HepG2 (cell line): Measurements from ENCODE around the gene CTSA. TPM values are rescaled to one million over a fixed set of nuclear protein-coding genes. Genes with fewer than 3 reads are reported as not detected.
A peak's percentile ranks its signal among the peaks of the same experiment; 100 is the strongest.

Experiments
- AGO1 ChIP-seq: fragments of 200-400 bp; formaldehyde crosslinking; IDR thresholded peaks from 2 replicates; pipeline ENCODE4 v1.6.1; 2017; ENCODE audit warnings: mild to moderate bottlenecking, low read depth, low read length, moderate library complexity; ENCODE audit not compliant: poor library complexity, severe bottlenecking
- AKNA ChIP-seq: sonication (generic); formaldehyde crosslinking; IDR thresholded peaks from 2 replicates; pipeline ENCODE4 v1.4.0; 2020; ENCODE audit warnings: missing genetic modification reagents, borderline replicate concordance
- ETV5 ChIP-seq: IDR thresholded peaks from 2 replicates; pipeline ENCODE4 v1.6.1; 2018; ENCODE audit warnings: missing biosample characterization, missing genetic modification reagents, inconsistent platforms, borderline replicate concordance
- EZH2 ChIP-seq: conservative IDR thresholded peaks from 2 replicates; pipeline ENCODE4 v1.6.1; 2012; ENCODE audit warnings: mild to moderate bottlenecking, low read depth, low read length, moderate library complexity
- HOXA9 ChIP-seq: sonication (generic); formaldehyde crosslinking; IDR thresholded peaks from 2 replicates; pipeline ENCODE4 v1.8.1; 2022; ENCODE audit warnings: missing genetic modification reagents, mild to moderate bottlenecking, moderate library complexity, borderline replicate concordance
- IKZF5 ChIP-seq: IDR thresholded peaks from 2 replicates; pipeline ENCODE4 v1.6.1; 2018; ENCODE audit warnings: missing genetic modification reagents, mild to moderate bottlenecking, missing compliant biosample characterization
- IRF2 ChIP-seq: IDR thresholded peaks from 2 replicates; pipeline ENCODE4 v1.6.1; 2018; ENCODE audit warnings: missing genetic modification reagents, missing compliant biosample characterization
- MXD4 ChIP-seq: IDR thresholded peaks from 2 replicates; pipeline ENCODE4 v1.6.1; 2016; ENCODE audit warnings: mild to moderate bottlenecking, missing biosample characterization, missing genetic modification reagents
- NCOA2 ChIP-seq: sonication (generic); formaldehyde crosslinking; IDR thresholded peaks from 2 replicates; pipeline ENCODE4 v1.8.0; 2022; ENCODE audit warnings: inconsistent platforms
- SRSF1 ChIP-seq: fragments of 200-400 bp; formaldehyde crosslinking; optimal IDR thresholded peaks from 2 replicates; pipeline ENCODE3; 2017; ENCODE audit warnings: mild to moderate bottlenecking, low read depth, low read length, moderate library complexity
- TAF1 ChIP-seq: sonication (generic); formaldehyde crosslinking; IDR thresholded peaks from 2 replicates; pipeline ENCODE4 v1.4.0; 2020; ENCODE audit warnings: missing genetic modification reagents
- TCF7L2 ChIP-seq: IDR thresholded peaks from 2 replicates; pipeline ENCODE4 v1.6.1; 2011; ENCODE audit warnings: mild to moderate bottlenecking, low read depth, low read length, moderate library complexity
- ZBTB21 ChIP-seq: sonication (generic); formaldehyde crosslinking; IDR thresholded peaks from 2 replicates; pipeline ENCODE4 v1.4.0; 2020; ENCODE audit warnings: missing genetic modification reagents
- ZBTB26 ChIP-seq: IDR thresholded peaks from 2 replicates; pipeline ENCODE4 v1.6.1; 2016; ENCODE audit warnings: missing compliant biosample characterization, missing genetic modification reagents, borderline replicate concordance
- ZFP36L1 ChIP-seq: sonication (generic); formaldehyde crosslinking; IDR thresholded peaks from 2 replicates; pipeline ENCODE4 v1.8.0; 2022; ENCODE audit warnings: mild to moderate bottlenecking, missing genetic modification reagents, moderate library complexity
- ZNF766 ChIP-seq: sonication (generic); formaldehyde crosslinking; IDR thresholded peaks from 2 replicates; pipeline ENCODE4 v1.5.0; 2020; ENCODE audit warnings: missing genetic modification reagents, borderline replicate concordance
- ZSCAN21 ChIP-seq: sonication (generic); formaldehyde crosslinking; IDR thresholded peaks from 2 replicates; pipeline ENCODE4 v1.8.0; 2022; ENCODE audit warnings: mild to moderate bottlenecking, missing genetic modification reagents, moderate library complexity, borderline replicate concordance
- polyA plus RNA-seq, 8 experiments: library from polyadenylated mRNA; depleted of rRNA in 3 of 8; stranded (reverse) in 7 of 8; unstranded in 1 of 8; fragments of >200 nt; fragmentation: Illumina TruSeq in 4 of 8; extraction: Trizol in 4 of 8; gene quantifications; 2 replicates each; pipeline versions ENCODE4 v1.2.1 to v1.2.3, GENCODE V29; 2011 to 2016; ENCODE audit warnings: low read depth in 4 of 8, missing spikeins in 1 of 8, mixed read lengths in 1 of 8; ENCODE audit not compliant: insufficient read depth in 1 of 8
- total RNA-seq, 5 experiments: library from RNA; depleted of rRNA; stranded (reverse); fragments of >200 nt; fragmentation: Illumina TruSeq; extraction: Trizol; gene quantifications; 2 replicates each; pipeline ENCODE4 v1.2.3, GENCODE V29; 2016; ENCODE audit warnings: low read depth in 1 of 5
- TF ChIP-seq, protein P1 (sequence below): sonication (generic); formaldehyde crosslinking; IDR thresholded peaks from 2 replicates; pipeline ENCODE4 v1.8.0; 2022; ENCODE audit warnings: missing genetic modification reagents, mild to moderate bottlenecking, inconsistent platforms, borderline replicate concordance

The CTSA gene
- total and polyA plus RNA-seq, 2 of the 13 experiments (the other 11 are each of a cell fraction or from before 2014, with no cell fraction given) = 202 to 231 TPM

- TF ChIP-seq MXD4 (CRISPR knock-in tag) (peak; percentile 89), AGO1 (peak; percentile 90), NCOA2 (CRISPR knock-in tag) (no peak; the same call in none of the 2 replicates), ZBTB26 (CRISPR knock-in tag) (peak; percentile 87), IRF2 (peak; percentile 92), IKZF5 (CRISPR knock-in tag) (peak; percentile 81), SRSF1 (peak; percentile 98), HOXA9 (CRISPR knock-in tag) (no peak; the same call in none of the 2 replicates), ZFP36L1 (peak; percentile 23; the same call in 1 of the 2 replicates), ZSCAN21 (CRISPR knock-in tag) (0 out of 2 replicates have a peak, but pooled peaks have one; percentile 12), ZNF766 (CRISPR knock-in tag) (no peak), ETV5 (peak; percentile 48; the same call in 1 of the 2 replicates), TCF7L2 (no peak), ZBTB21 (CRISPR knock-in tag) (0 out of 2 replicates have a peak, but pooled peaks have one; percentile 7), EZH2 (no peak), TAF1 (CRISPR knock-in tag) (peak; percentile 100), AKNA (0 out of 2 replicates have a peak, but pooled peaks have one; percentile 87)
- TF ChIP-seq, protein P1, sequence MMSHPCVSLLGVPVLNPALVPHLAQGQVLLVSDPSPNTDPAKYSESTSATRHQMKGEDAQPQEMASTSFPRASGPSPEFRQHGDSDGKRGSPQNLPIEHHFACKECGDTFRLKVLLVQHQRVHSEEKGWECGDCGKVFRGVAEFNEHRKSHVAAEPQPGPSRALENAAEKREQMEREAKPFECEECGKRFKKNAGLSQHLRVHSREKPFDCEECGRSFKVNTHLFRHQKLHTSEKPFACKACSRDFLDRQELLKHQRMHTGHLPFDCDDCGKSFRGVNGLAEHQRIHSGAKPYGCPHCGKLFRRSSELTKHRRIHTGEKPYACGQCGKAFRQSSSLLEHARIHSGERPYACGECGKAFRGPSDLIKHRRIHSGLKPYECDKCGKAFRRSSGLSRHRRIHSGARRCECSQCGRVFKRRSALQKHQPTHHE = peak; percentile 78
Measured at GRCh38 chr20:45934586-45935415, 43.7 kb downstream of the CTSA start, which contains the start of gene PCIF1 (continued).
